Liver (tissue), 9 donors: Measurements from ENCODE around the gene FKBP1B. TPM values are rescaled to one million over a fixed set of nuclear protein-coding genes. Genes with fewer than 3 reads are reported as not detected.

Source experiments
- DNase-seq: peaks from one replicate; pipeline ENCODE4 v3.0.0-alpha.2; 2017; ENCODE audit warnings: low spot score
- H3K27ac ChIP-seq, 2 donors: one replicate each; pipeline ENCODE4 v1.7.0; 2013; ENCODE audit warnings: inconsistent platforms in 2 of 2, low read length in 2 of 2, control low read depth in 1 of 2, low read depth in 1 of 2, mild to moderate bottlenecking in 1 of 2
- H3K27me3 ChIP-seq, 4 donors: one replicate each; pipeline versions ENCODE4 v1.6.1 to v1.7.0; 2013; ENCODE audit warnings: low read length in 3 of 4, inconsistent platforms in 1 of 4, mild to moderate bottlenecking in 1 of 4, moderate library complexity in 1 of 4; ENCODE audit not compliant: control insufficient read depth in 4 of 4, insufficient read depth in 4 of 4
- H3K36me3 ChIP-seq, 4 donors: one replicate each; pipeline versions ENCODE4 v1.6.1 to v1.7.0; 2013; ENCODE audit warnings: low read length in 3 of 4, mild to moderate bottlenecking in 3 of 4, low read depth in 1 of 4, moderate library complexity in 1 of 4; ENCODE audit not compliant: control insufficient read depth in 4 of 4, insufficient read depth in 3 of 4
- H3K4me1 ChIP-seq, 4 donors: one replicate each; pipeline versions ENCODE4 v1.6.1 to v1.7.0; 2013; ENCODE audit warnings: low read length in 3 of 4, mild to moderate bottlenecking in 3 of 4, moderate library complexity in 1 of 4; ENCODE audit not compliant: control insufficient read depth in 4 of 4, insufficient read depth in 4 of 4
- H3K4me3 ChIP-seq, 3 donors: one replicate each; pipeline versions ENCODE4 v1.6.1 to v1.7.0; 2013; ENCODE audit warnings: low read length in 3 of 3, control low read depth in 1 of 3, low read depth in 1 of 3, mild to moderate bottlenecking in 1 of 3
- H3K9ac ChIP-seq, 2 donors: one replicate each; pipeline ENCODE4 v1.7.0; 2013; ENCODE audit warnings: low read length in 2 of 2, mild to moderate bottlenecking in 2 of 2, moderate library complexity in 2 of 2, control low read depth in 1 of 2, low read depth in 1 of 2
- H3K9me3 ChIP-seq, 4 donors: one replicate each; pipeline versions ENCODE4 v1.6.1 to v1.7.0; 2013; ENCODE audit warnings: low read length in 3 of 4; ENCODE audit not compliant: control insufficient read depth in 4 of 4
- CTCF ChIP-seq: fragments of 150-350 bp; IDR thresholded peaks from 2 replicates; pipeline ENCODE4 v1.5.1; 2017; ENCODE audit warnings: improper control_type of control experiment, low read depth, low read length; ENCODE audit not compliant: missing input control
- EGR1 ChIP-seq, 2 donors: IDR thresholded peaks; 2 replicates each; pipeline ENCODE4 v1.6.1; 2016 to 2018; ENCODE audit warnings: antibody characterized with exemption in 2 of 2, low read depth in 2 of 2
- FOXA1 ChIP-seq: IDR thresholded peaks from 2 replicates; pipeline ENCODE4 v1.6.1; 2016; ENCODE audit warnings: antibody characterized with exemption
- GABPA ChIP-seq, 2 donors: IDR thresholded peaks in 1 of 2; conservative IDR thresholded peaks in 1 of 2; 2 replicates each; pipeline ENCODE4 v1.6.1; 2016; ENCODE audit warnings: antibody characterized with exemption in 2 of 2, mild to moderate bottlenecking in 1 of 2, moderate library complexity in 1 of 2
- HNF4A ChIP-seq, 2 donors: conservative IDR thresholded peaks; 2 replicates each; pipeline ENCODE4 v1.6.1; 2016; ENCODE audit warnings: antibody characterized with exemption in 2 of 2, mild to moderate bottlenecking in 2 of 2
- JUND ChIP-seq, 2 donors: IDR thresholded peaks; 2 replicates each; pipeline ENCODE4 v1.6.1; 2016; ENCODE audit warnings: antibody characterized with exemption in 2 of 2
- NR2F2 ChIP-seq: IDR thresholded peaks from 2 replicates; pipeline ENCODE4 v1.6.1; 2016; ENCODE audit warnings: antibody characterized with exemption
- RAD21 ChIP-seq, 2 donors: IDR thresholded peaks; 2 replicates each; pipeline ENCODE4 v1.6.1; 2016; ENCODE audit warnings: antibody characterized with exemption in 2 of 2, mild to moderate bottlenecking in 2 of 2
- REST ChIP-seq: IDR thresholded peaks from 2 replicates; pipeline ENCODE4 v1.6.1; 2016; ENCODE audit warnings: antibody characterized with exemption, mild to moderate bottlenecking
- RXRA ChIP-seq, 2 donors: IDR thresholded peaks; 2 replicates each; pipeline ENCODE4 v1.6.1; 2017 to 2018; ENCODE audit warnings: antibody characterized with exemption in 2 of 2, mild to moderate bottlenecking in 1 of 2
- SP1 ChIP-seq: IDR thresholded peaks from 2 replicates; pipeline ENCODE4 v1.6.1; 2018; ENCODE audit warnings: antibody characterized with exemption, mild to moderate bottlenecking
- TAF1 ChIP-seq: conservative IDR thresholded peaks from 2 replicates; pipeline ENCODE4 v1.6.1; 2016; ENCODE audit warnings: antibody characterized with exemption, mild to moderate bottlenecking
- YY1 ChIP-seq: IDR thresholded peaks from 2 replicates; pipeline ENCODE4 v1.6.1; 2016; ENCODE audit warnings: antibody characterized with exemption, mild to moderate bottlenecking
- WGBS: extraction: QIAGEN DNeasy Blood & Tissue Kit; methylation state at CpG from one replicate; pipeline ENCODE4 v1.1.7; 2013; 5-methylcytosine and 5-hydroxymethylcytosine counted together
- polyA plus RNA-seq, 2 donors: library from polyadenylated mRNA; stranded (reverse) in 1 of 2; unstranded in 1 of 2; fragments of 200-250 nt in 1 of 2; fragments of >200 nt in 1 of 2; fragmentation: Nextera tagmentation in 1 of 2; extraction: Ambion mirVana in 1 of 2; gene quantifications; one replicate each; pipeline versions ENCODE4 v1.2.1 to v1.2.3, GENCODE V29; 2013 to 2015
- total RNA-seq, 2 donors: library from RNA; depleted of rRNA; stranded (reverse); fragments of >200 nt; gene quantifications; one replicate each; pipeline ENCODE4 v1.2.3, GENCODE V29; 2014
- TF ChIP-seq, protein P1 (sequence below): IDR thresholded peaks from 2 replicates; pipeline ENCODE4 v1.6.1; 2016; ENCODE audit warnings: antibody characterized with exemption
- TF ChIP-seq, protein P2 (sequence below): IDR thresholded peaks from 2 replicates; pipeline ENCODE4 v1.6.1; 2016; ENCODE audit warnings: antibody characterized with exemption
- TF ChIP-seq, protein P3 (sequence below): IDR thresholded peaks from 2 replicates; pipeline ENCODE4 v1.6.1; 2016; ENCODE audit warnings: antibody characterized with exemption
- donor health status: healthy.
- donor health status: healthy.
- donor health status: healthy.
- donor health status: healthy.
- donor health status: healthy.

FKBP1B gene
- total and polyA plus RNA-seq, 4 donors = 3.6 to 23.6 (median 11.5) TPM

DNA sequence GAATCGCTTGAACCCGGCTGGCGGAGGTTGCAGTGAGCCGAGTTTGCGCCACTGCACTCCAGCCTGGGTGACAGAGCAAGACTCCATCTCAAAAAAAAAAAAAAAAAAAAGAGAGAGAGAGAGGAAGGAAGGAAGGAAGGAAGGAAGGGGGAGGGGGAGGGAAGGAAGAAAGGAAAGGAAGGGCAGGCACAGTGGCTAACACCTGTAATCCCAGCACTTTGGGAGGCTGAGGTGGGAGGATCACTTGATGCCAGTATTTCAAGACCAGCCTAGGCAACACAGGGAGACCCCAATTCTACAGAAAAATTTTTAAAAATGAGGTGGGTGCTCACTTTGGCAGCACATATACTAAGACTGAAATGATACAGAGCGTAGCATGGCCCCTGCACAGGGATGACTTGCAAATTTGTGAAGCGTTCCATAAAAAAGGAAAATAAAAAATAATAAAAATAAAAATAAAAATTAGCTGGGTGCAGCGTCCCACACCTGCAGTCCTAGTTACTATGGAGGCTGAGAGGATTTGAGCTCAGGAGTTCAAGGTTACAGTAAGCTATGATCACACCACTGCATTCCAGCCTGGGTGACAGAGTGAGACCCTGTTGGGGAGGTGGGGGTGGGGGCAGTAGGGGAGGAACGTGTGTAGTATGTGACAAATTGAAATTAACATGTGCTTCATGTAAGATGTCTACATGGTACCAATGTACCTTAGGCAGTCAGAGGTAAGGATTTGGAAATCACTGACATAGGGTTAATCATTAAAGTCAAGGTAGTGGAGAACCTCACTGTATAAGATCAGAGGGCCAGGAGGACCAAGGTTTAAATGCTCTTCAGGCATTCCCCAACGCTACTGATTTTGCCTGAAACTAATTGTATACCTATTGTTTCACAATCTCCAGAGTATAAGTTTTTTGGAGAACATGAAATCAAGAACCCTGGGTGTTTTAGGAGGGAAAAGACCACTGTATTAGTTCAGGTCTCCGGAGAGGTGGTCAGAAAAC, 3.7 kb upstream of the FKBP1B start:
- peaks cover 3 to 28% (median 16%) of the 10 kb centered on the region in 4 donors for H3K4me1 ChIP-seq
- H3K4me3 ChIP-seq = peak overlapping the region in 1 of 3 donors; percentile 80
- no peaks in the 10 kb centered on the region for H3K9me3 ChIP-seq
- WGBS = 73% methylated on average over 11 of the region's 11 CpGs
- peak overlapping the region in 1 of 2 donors; percentile 30 for H3K9ac ChIP-seq
- no peak for DNase-seq
- no peaks in the 10 kb centered on the region for H3K36me3 ChIP-seq
- H3K27me3 ChIP-seq = no peaks in the 10 kb centered on the region
- H3K27ac ChIP-seq = no peak overlapping the region
- no peak for TF ChIP-seq JUND (IDR thresholded peaks at IDR 0.05)
- TF ChIP-seq HNF4A (conservative IDR thresholded peaks at IDR 0.05) = peak; percentile 25 to 28
- TF ChIP-seq SP1 = peak; percentile 10

GRCh38 chr2:24046599-24046929, 3.0 kb upstream of the FKBP1B start:
- no peak overlapping the region for H3K27ac ChIP-seq
- peaks cover 3 to 28% (median 18%) of the 10 kb centered on the region in 4 donors for H3K4me1 ChIP-seq
- H3K27me3 ChIP-seq = no peaks in the 10 kb centered on the region
- no peak for DNase-seq
- no peaks in the 10 kb centered on the region for H3K36me3 ChIP-seq
- H3K9me3 ChIP-seq = no peaks in the 10 kb centered on the region
- TF ChIP-seq CTCF (no peak), NR2F2 (no peak), TAF1 (no peak), RXRA (IDR thresholded peaks at IDR 0.05) (no peak), YY1 (no peak), RAD21 (IDR thresholded peaks at IDR 0.05) (no peak), FOXA1 (no peak), REST (no peak), JUND (IDR thresholded peaks at IDR 0.05) (no peak), SP1 (no peak), GABPA (IDR thresholded peaks at IDR 0.05 in 1 of 2, conservative IDR thresholded peaks at IDR 0.05 in 1 of 2) (no peak), EGR1 (IDR thresholded peaks at IDR 0.05; ENCODE audit: low read depth in 2 of 2) (no peak)
- TF ChIP-seq, protein P1, sequence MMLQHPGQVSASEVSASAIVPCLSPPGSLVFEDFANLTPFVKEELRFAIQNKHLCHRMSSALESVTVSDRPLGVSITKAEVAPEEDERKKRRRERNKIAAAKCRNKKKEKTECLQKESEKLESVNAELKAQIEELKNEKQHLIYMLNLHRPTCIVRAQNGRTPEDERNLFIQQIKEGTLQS = no peak
- TF ChIP-seq, protein P2, sequence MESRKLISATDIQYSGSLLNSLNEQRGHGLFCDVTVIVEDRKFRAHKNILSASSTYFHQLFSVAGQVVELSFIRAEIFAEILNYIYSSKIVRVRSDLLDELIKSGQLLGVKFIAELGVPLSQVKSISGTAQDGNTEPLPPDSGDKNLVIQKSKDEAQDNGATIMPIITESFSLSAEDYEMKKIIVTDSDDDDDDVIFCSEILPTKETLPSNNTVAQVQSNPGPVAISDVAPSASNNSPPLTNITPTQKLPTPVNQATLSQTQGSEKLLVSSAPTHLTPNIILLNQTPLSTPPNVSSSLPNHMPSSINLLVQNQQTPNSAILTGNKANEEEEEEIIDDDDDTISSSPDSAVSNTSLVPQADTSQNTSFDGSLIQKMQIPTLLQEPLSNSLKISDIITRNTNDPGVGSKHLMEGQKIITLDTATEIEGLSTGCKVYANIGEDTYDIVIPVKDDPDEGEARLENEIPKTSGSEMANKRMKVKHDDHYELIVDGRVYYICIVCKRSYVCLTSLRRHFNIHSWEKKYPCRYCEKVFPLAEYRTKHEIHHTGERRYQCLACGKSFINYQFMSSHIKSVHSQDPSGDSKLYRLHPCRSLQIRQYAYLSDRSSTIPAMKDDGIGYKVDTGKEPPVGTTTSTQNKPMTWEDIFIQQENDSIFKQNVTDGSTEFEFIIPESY = no peak
- TF ChIP-seq, protein P3, sequence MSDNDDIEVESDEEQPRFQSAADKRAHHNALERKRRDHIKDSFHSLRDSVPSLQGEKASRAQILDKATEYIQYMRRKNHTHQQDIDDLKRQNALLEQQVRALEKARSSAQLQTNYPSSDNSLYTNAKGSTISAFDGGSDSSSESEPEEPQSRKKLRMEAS = no peak
- peak overlapping the region in 1 of 2 donors; percentile 47 for H3K9ac ChIP-seq
- WGBS = 3% methylated on average over 2 of the region's 2 CpGs
- peak overlapping the region; percentile 76 to 89 (median 80) for H3K4me3 ChIP-seq
